Measurements from ENCODE around the gene TOP2A. TPM values are rescaled to one million over a fixed set of nuclear protein-coding genes. Genes with fewer than 3 reads are reported as not detected.

Gene TOP2A
- total and polyA plus RNA-seq, 5 donors from 2014 or later, result 2.1 to 13.2 (median 2.9) TPM

GRCh38 chr17:40461732-40462342 lies 44.1 kb upstream of the TOP2A start:
- H3K4me3 Mint-ChIP-seq, result no peak overlapping the region
- Histone ChIP-seq H3K36me3 (ENCODE audit: control insufficient read depth, insufficient read depth, low read length) (no peaks in the 10 kb centered on the region), H3K27ac (ENCODE audit: insufficient read depth, low read length, poor library complexity, severe bottlenecking) (no peak overlapping the region), H3K4me1 (ENCODE audit: control insufficient read depth, insufficient read depth, low read length, poor library complexity, severe bottlenecking) (no peaks in the 10 kb centered on the region), H3K4me3 (ENCODE audit: low read depth, low read length) (no peak overlapping the region), H3K27me3 (ENCODE audit: control insufficient read depth, insufficient read depth, low read length) (no peaks in the 10 kb centered on the region), H3K9me3 (ENCODE audit: control insufficient read depth in 2 of 2, low read length in 2 of 2) (no peaks in the 10 kb centered on the region)
- peaks cover 0 to 2% (median 0%) of the 10 kb centered on the region in 7 donors for H3K9me3 Mint-ChIP-seq
- no peak overlapping the region for H3K27ac Mint-ChIP-seq
- ATAC-seq (ENCODE audit: low read depth in 2 of 2) (no peak), DNase-seq (no peak)
- no peaks in the 10 kb centered on the region for H3K4me1 Mint-ChIP-seq
- H3K27me3 Mint-ChIP-seq, result peaks cover 15% of the 10 kb centered on the region
- H3K36me3 Mint-ChIP-seq, result no peaks in the 10 kb centered on the region

GRCh38 chr17:40460968-40461731 lies 43.5 kb upstream of the TOP2A start:
- no peaks in the 10 kb centered on the region for H3K4me1 Mint-ChIP-seq
- ATAC-seq (ENCODE audit: low read depth in 2 of 2) (no peak), DNase-seq (no peak)
- no peak overlapping the region for H3K4me3 ChIP-seq (ENCODE audit: low read depth, low read length)
- no peaks in the 10 kb centered on the region for H3K4me1 ChIP-seq (ENCODE audit: control insufficient read depth, insufficient read depth, low read length, poor library complexity, severe bottlenecking)
- H3K27ac ChIP-seq (ENCODE audit: insufficient read depth, low read length, poor library complexity, severe bottlenecking), result no peak overlapping the region
- H3K36me3 Mint-ChIP-seq, result no peaks in the 10 kb centered on the region
- H3K27me3 ChIP-seq (ENCODE audit: control insufficient read depth, insufficient read depth, low read length), result no peaks in the 10 kb centered on the region
- H3K27me3 Mint-ChIP-seq, result peaks cover 14% of the 10 kb centered on the region
- H3K9me3 ChIP-seq (ENCODE audit: control insufficient read depth in 2 of 2, low read length in 2 of 2), result no peaks in the 10 kb centered on the region
- H3K27ac Mint-ChIP-seq, result no peak overlapping the region
- no peaks in the 10 kb centered on the region for H3K36me3 ChIP-seq (ENCODE audit: control insufficient read depth, insufficient read depth, low read length)
- H3K9me3 Mint-ChIP-seq, result peaks cover 0 to 2% (median 0%) of the 10 kb centered on the region in 7 donors
- H3K4me3 Mint-ChIP-seq, result no peak overlapping the region

DNA sequence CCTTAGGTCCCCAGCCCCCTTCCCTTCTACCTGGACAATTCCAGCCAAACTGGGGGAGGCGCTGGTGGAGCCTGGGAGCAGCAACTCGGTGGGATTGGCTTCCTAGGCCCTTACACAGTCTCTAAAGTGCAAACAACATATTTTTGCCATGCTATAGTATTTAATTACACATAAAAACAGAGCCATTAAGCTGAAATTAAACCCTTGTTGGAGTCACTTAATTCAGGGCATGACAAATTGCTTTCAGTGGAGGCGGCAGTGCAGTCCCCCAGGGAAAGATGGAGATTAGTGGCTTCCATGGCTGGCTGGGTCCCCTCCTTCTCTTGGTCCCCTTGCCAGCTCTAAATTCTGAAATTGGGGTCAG lies 42.9 kb upstream of the TOP2A start:
- no peak for DNase-seq
- no peak overlapping the region for H3K27ac Mint-ChIP-seq

GRCh38 chr17:40459636-40460603 lies 42.2 kb upstream of the TOP2A start:
- H3K27me3 ChIP-seq (ENCODE audit: control insufficient read depth, insufficient read depth, low read length), result no peaks in the 10 kb centered on the region
- ATAC-seq (ENCODE audit: low read depth in 2 of 2), result no peak
- Mint-ChIP-seq H3K9me3 (peaks cover 0 to 2% (median 0%) of the 10 kb centered on the region in 7 donors), H3K27ac (no peak overlapping the region), H3K4me3 (no peak overlapping the region), H3K4me1 (no peaks in the 10 kb centered on the region), H3K27me3 (peaks cover 8% of the 10 kb centered on the region), H3K36me3 (no peaks in the 10 kb centered on the region)
- DNase-seq, result no peak
- H3K4me1 ChIP-seq (ENCODE audit: control insufficient read depth, insufficient read depth, low read length, poor library complexity, severe bottlenecking), result no peaks in the 10 kb centered on the region
- H3K4me3 ChIP-seq (ENCODE audit: low read depth, low read length), result no peak overlapping the region
- H3K9me3 ChIP-seq (ENCODE audit: control insufficient read depth in 2 of 2, low read length in 2 of 2), result no peaks in the 10 kb centered on the region
- no peak overlapping the region for H3K27ac ChIP-seq (ENCODE audit: insufficient read depth, low read length, poor library complexity, severe bottlenecking)
- no peaks in the 10 kb centered on the region for H3K36me3 ChIP-seq (ENCODE audit: control insufficient read depth, insufficient read depth, low read length)

More for the DNA sequence above, 42.9 kb upstream of the TOP2A start:
- Histone ChIP-seq H3K4me1 (ENCODE audit: control insufficient read depth, insufficient read depth, low read length, poor library complexity, severe bottlenecking) (no peaks in the 10 kb centered on the region), H3K27ac (ENCODE audit: insufficient read depth, low read length, poor library complexity, severe bottlenecking) (no peak overlapping the region), H3K36me3 (ENCODE audit: control insufficient read depth, insufficient read depth, low read length) (no peaks in the 10 kb centered on the region), H3K4me3 (ENCODE audit: low read depth, low read length) (no peak overlapping the region), H3K9me3 (ENCODE audit: control insufficient read depth in 2 of 2, low read length in 2 of 2) (no peaks in the 10 kb centered on the region), H3K27me3 (ENCODE audit: control insufficient read depth, insufficient read depth, low read length) (no peaks in the 10 kb centered on the region)
- H3K4me1 Mint-ChIP-seq, result no peaks in the 10 kb centered on the region
- H3K27me3 Mint-ChIP-seq, result peaks cover 10% of the 10 kb centered on the region
- no peak for ATAC-seq (ENCODE audit: low read depth in 2 of 2)
- H3K36me3 Mint-ChIP-seq, result no peaks in the 10 kb centered on the region
- H3K4me3 Mint-ChIP-seq, result no peak overlapping the region
- peaks cover 0 to 2% (median 0%) of the 10 kb centered on the region in 7 donors for H3K9me3 Mint-ChIP-seq

DNA sequence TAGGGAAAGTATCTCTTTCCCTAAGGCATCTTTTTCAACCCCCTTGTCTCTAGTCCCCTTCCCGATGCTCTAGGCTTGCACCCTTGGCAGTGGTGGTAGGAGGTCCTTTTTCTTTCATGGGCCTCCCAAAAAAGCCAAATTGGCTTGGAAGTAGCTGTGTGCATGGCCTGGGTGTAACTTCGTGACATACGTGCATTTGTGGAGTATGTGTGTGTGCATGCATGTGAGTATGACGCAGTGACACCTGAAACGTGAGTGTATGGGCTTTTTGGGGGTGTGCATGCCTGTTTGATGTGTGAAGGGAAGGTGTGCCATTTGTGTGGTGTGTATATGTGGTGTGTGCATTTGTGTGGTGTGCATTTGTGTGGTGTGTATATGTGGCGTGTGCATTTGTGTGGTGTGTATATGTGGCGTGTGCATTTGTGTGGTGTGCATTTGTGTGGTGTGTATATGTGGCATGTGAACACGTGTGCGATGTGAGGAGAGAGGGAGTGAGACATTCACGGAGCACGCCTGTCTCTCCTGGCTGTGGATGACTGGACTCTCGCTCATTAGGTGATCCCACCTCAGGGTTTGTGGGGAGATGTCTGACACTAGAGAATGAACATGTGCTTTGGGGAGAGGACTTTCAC lies 41.3 kb upstream of the TOP2A start:
- Histone ChIP-seq H3K4me1 (ENCODE audit: control insufficient read depth, insufficient read depth, low read length, poor library complexity, severe bottlenecking) (no peaks in the 10 kb centered on the region), H3K27ac (ENCODE audit: insufficient read depth, low read length, poor library complexity, severe bottlenecking) (no peak overlapping the region), H3K4me3 (ENCODE audit: low read depth, low read length) (no peak overlapping the region), H3K27me3 (ENCODE audit: control insufficient read depth, insufficient read depth, low read length) (no peaks in the 10 kb centered on the region), H3K36me3 (ENCODE audit: control insufficient read depth, insufficient read depth, low read length) (no peaks in the 10 kb centered on the region), H3K9me3 (ENCODE audit: control insufficient read depth in 2 of 2, low read length in 2 of 2) (no peaks in the 10 kb centered on the region)
- Mint-ChIP-seq H3K4me1 (no peaks in the 10 kb centered on the region), H3K9me3 (no peaks in the 10 kb centered on the region), H3K36me3 (no peaks in the 10 kb centered on the region), H3K27me3 (peaks cover 5% of the 10 kb centered on the region), H3K4me3 (no peak overlapping the region), H3K27ac (peak overlapping the region in 1 of 3 donors; percentile 2)
- ATAC-seq (ENCODE audit: low read depth in 2 of 2), result no peak
- DNase-seq, result no peak

GRCh38 chr17:40457964-40458791 lies 40.5 kb upstream of the TOP2A start:
- Mint-ChIP-seq H3K4me1 (no peaks in the 10 kb centered on the region), H3K27ac (peak overlapping the region in 2 of 3 donors; percentile 12 to 23), H3K27me3 (peaks cover 5% of the 10 kb centered on the region), H3K9me3 (no peaks in the 10 kb centered on the region), H3K4me3 (no peak overlapping the region), H3K36me3 (no peaks in the 10 kb centered on the region)
- Histone ChIP-seq H3K27me3 (ENCODE audit: control insufficient read depth, insufficient read depth, low read length) (no peaks in the 10 kb centered on the region), H3K36me3 (ENCODE audit: control insufficient read depth, insufficient read depth, low read length) (no peaks in the 10 kb centered on the region), H3K4me3 (ENCODE audit: low read depth, low read length) (no peak overlapping the region), H3K27ac (ENCODE audit: insufficient read depth, low read length, poor library complexity, severe bottlenecking) (no peak overlapping the region), H3K4me1 (ENCODE audit: control insufficient read depth, insufficient read depth, low read length, poor library complexity, severe bottlenecking) (no peaks in the 10 kb centered on the region), H3K9me3 (ENCODE audit: control insufficient read depth in 2 of 2, low read length in 2 of 2) (no peaks in the 10 kb centered on the region)
- DNase-seq (no peak), ATAC-seq (ENCODE audit: low read depth in 2 of 2) (no peak)

DNA sequence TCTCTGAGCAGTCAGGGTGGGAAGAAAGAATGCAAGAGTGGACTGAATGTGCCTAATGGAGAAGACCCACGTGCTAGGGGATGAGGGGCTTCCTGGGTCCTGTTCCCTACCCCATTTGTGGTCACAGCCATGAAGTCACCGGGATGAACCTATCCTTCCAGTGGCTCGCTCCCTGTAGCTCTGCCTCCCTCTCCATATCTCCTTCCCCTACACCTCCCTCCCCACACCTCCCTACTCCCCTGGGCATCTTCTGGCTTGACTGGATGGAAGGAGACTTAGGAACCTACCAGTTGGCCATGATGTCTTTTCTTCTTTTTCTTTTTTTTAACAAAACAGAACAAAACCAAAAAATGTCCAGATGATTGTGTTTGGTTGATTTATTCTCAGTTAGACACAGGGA lies 39.7 kb upstream of the TOP2A start:
- H3K27ac Mint-ChIP-seq, result peak overlapping the region in 1 of 3 donors; percentile 23
- H3K4me3 ChIP-seq (ENCODE audit: low read depth, low read length), result no peak overlapping the region
- ATAC-seq (ENCODE audit: low read depth in 2 of 2), result no peak

More for the DNA sequence above, 39.7 kb upstream of the TOP2A start:
- Mint-ChIP-seq H3K9me3 (no peaks in the 10 kb centered on the region), H3K27me3 (peaks cover 2% of the 10 kb centered on the region), H3K36me3 (no peaks in the 10 kb centered on the region), H3K4me1 (no peaks in the 10 kb centered on the region), H3K4me3 (no peak overlapping the region)
- Histone ChIP-seq H3K36me3 (ENCODE audit: control insufficient read depth, insufficient read depth, low read length) (no peaks in the 10 kb centered on the region), H3K9me3 (ENCODE audit: control insufficient read depth in 2 of 2, low read length in 2 of 2) (no peaks in the 10 kb centered on the region), H3K4me1 (ENCODE audit: control insufficient read depth, insufficient read depth, low read length, poor library complexity, severe bottlenecking) (no peaks in the 10 kb centered on the region), H3K27me3 (ENCODE audit: control insufficient read depth, insufficient read depth, low read length) (no peaks in the 10 kb centered on the region), H3K27ac (ENCODE audit: insufficient read depth, low read length, poor library complexity, severe bottlenecking) (no peak overlapping the region)
- no peak for DNase-seq
